ENCODE data around the gene NAGPA. TPM values are rescaled to one million over a fixed set of nuclear protein-coding genes. Genes with fewer than 3 reads are reported as not detected.

The NAGPA gene
- total and polyA plus RNA-seq, 2 of the 13 experiments (the other 11 are each of a cell fraction or from before 2014, with no cell fraction given): 27.1 to 60.3 TPM

- TF ChIP-seq ZNF318 (CRISPR knock-in tag; IDR thresholded peaks at IDR 0.05) (no peak), ZFY (CRISPR knock-in tag; IDR thresholded peaks at IDR 0.05) (no peak), ZNF800 (CRISPR knock-in tag; IDR thresholded peaks at IDR 0.05) (peak; percentile 19; the same call in 1 of the 2 replicates), KDM5B (CRISPR knock-in tag; IDR thresholded peaks at IDR 0.05; ENCODE audit: borderline replicate concordance) (no peak), ZNF362 (CRISPR knock-in tag; IDR thresholded peaks at IDR 0.05; ENCODE audit: borderline replicate concordance) (no peak), ZNF607 (CRISPR knock-in tag; IDR thresholded peaks at IDR 0.05; ENCODE audit: borderline replicate concordance) (no peak), TOE1 (CRISPR knock-in tag; IDR thresholded peaks at IDR 0.05) (0 out of 2 replicates have a peak, but pooled peaks have one; percentile 3), CTCF (CRISPR knock-in tag; IDR thresholded peaks at IDR 0.05) (no peak), DNMT3B (CRISPR knock-in tag; conservative IDR thresholded peaks at IDR 0.05) (0 out of 2 replicates have a peak, but pooled peaks have one; percentile 14), ZNF543 (CRISPR knock-in tag; IDR thresholded peaks at IDR 0.05) (no peak), SSRP1 (CRISPR knock-in tag; IDR thresholded peaks at IDR 0.05) (no peak)
These were observed 410 bp upstream of the NAGPA start (continued) for GRCh38 chr16:5034167-5034523.

Data from HepG2 (cell line).